BE2C (cell line): ENCODE measurements around the gene GSTO2.

Experiments
- DNase-seq: peaks from one replicate; pipeline ENCODE4 v3.0.0-alpha.2; 2020
- H3K27me3 ChIP-seq: fragments of 250-450 bp; sonication (Bioruptor Pico); 2 replicates; pipeline ENCODE4 v1.5.1; 2020; ENCODE audit warnings: mild to moderate bottlenecking
- H3K36me3 ChIP-seq: fragments of 250-450 bp; sonication (Bioruptor Pico); 2 replicates; pipeline ENCODE4 v1.5.1; 2020; ENCODE audit warnings: mild to moderate bottlenecking
- H3K4me1 ChIP-seq: fragments of 250-450 bp; sonication (Bioruptor Pico); 2 replicates; pipeline ENCODE4 v1.5.1; 2020
- H3K4me3 ChIP-seq: 2 replicates; pipeline ENCODE4 v1.5.1; 2011; ENCODE audit warnings: low read depth, low read length
- H3K9me3 ChIP-seq: fragments of 250-450 bp; sonication (Bioruptor Pico); 2 replicates; pipeline ENCODE4 v1.5.1; 2020
- TF ChIP-seq, protein P1 (sequence below): IDR thresholded peaks from 2 replicates; pipeline ENCODE4 v1.5.1; 2012; ENCODE audit warnings: mild to moderate bottlenecking, low read depth, low read length

The GSTO2 gene

DNA sequence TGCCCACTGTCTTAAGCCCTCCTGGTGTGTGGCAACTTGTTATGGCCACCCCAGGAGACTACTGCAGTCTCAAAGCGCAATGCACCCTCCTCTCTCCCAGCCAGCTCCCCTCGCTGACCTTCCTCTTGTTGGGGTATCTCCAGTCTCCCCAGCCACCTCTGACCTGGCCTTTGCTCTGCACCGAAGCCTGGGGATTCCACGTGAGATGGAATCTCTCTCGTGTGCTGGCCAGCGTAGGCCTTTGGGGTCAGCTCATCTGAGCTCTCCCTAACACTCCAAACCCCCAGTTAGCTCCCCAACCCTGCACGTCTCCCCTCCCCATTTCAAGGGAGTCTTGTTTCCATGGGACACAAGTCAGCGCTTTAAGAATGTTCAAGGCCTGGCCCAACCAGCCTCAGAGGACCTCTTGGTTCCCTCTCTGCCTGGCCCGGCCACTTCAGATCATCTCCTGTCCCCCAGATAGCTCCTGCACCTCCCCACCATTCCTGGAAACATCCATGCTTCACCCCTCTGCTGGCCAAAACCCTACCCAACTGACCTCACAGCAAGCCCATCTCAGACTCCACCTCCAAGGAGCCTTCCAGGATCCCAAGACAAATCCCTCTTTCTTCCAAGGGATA, 58.1 kb downstream of the GSTO2 start:
- Histone ChIP-seq H3K4me1 (no peaks in the 10 kb centered on the region), H3K36me3 (no peaks in the 10 kb centered on the region), H3K9me3 (no peaks in the 10 kb centered on the region), H3K4me3 (no peak overlapping the region), H3K27me3 (no peaks in the 10 kb centered on the region)
- TF ChIP-seq, protein P1, sequence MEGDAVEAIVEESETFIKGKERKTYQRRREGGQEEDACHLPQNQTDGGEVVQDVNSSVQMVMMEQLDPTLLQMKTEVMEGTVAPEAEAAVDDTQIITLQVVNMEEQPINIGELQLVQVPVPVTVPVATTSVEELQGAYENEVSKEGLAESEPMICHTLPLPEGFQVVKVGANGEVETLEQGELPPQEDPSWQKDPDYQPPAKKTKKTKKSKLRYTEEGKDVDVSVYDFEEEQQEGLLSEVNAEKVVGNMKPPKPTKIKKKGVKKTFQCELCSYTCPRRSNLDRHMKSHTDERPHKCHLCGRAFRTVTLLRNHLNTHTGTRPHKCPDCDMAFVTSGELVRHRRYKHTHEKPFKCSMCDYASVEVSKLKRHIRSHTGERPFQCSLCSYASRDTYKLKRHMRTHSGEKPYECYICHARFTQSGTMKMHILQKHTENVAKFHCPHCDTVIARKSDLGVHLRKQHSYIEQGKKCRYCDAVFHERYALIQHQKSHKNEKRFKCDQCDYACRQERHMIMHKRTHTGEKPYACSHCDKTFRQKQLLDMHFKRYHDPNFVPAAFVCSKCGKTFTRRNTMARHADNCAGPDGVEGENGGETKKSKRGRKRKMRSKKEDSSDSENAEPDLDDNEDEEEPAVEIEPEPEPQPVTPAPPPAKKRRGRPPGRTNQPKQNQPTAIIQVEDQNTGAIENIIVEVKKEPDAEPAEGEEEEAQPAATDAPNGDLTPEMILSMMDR: no peak
- DNase-seq: no peak

GRCh38 chr10:104327745-104328645, 59.0 kb downstream of the GSTO2 start:
- TF ChIP-seq, protein P1: no peak
- H3K27me3 ChIP-seq: no peaks in the 10 kb centered on the region
- H3K4me3 ChIP-seq: no peak overlapping the region
- no peak for DNase-seq
- H3K36me3 ChIP-seq: no peaks in the 10 kb centered on the region
- no peaks in the 10 kb centered on the region for H3K9me3 ChIP-seq
- H3K4me1 ChIP-seq: no peaks in the 10 kb centered on the region

GRCh38 chr10:104328646-104328895, 59.6 kb downstream of the GSTO2 start:
- TF ChIP-seq, protein P1: no peak
- Histone ChIP-seq H3K27me3 (no peaks in the 10 kb centered on the region), H3K36me3 (no peaks in the 10 kb centered on the region), H3K4me1 (no peaks in the 10 kb centered on the region), H3K4me3 (no peak overlapping the region), H3K9me3 (no peaks in the 10 kb centered on the region)
- no peak for DNase-seq

- DNase-seq: no peak
- Histone ChIP-seq H3K36me3 (no peaks in the 10 kb centered on the region), H3K4me3 (no peak overlapping the region), H3K4me1 (no peaks in the 10 kb centered on the region), H3K27me3 (no peaks in the 10 kb centered on the region), H3K9me3 (no peaks in the 10 kb centered on the region)
- TF ChIP-seq, protein P1: no peak
These were observed 60.1 kb downstream of the GSTO2 start for GRCh38 chr10:104328896-104329710.

DNA sequence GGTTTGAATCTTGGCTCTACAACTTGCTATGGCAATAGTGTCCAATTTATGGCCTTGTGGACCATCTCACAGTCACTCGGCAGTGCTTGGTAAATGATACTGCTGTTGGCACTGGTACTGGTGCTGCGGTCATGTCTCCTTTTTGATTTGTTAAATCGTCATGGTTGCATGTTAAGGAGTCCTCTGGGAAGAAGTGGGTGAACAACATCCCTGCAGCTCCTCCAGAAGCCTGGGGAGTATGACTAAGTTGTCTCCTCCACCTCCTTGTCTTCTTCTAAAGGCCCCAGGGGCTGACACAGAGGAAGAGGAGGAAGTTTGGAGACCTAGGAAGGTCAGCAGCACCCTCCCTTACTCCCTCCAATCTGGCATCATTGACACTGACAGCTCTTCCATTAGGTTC, 60.8 kb downstream of the GSTO2 start:
- Histone ChIP-seq H3K4me3 (no peak overlapping the region), H3K4me1 (no peaks in the 10 kb centered on the region), H3K27me3 (no peaks in the 10 kb centered on the region), H3K36me3 (no peaks in the 10 kb centered on the region), H3K9me3 (no peaks in the 10 kb centered on the region)
- TF ChIP-seq, protein P1: no peak
- no peak for DNase-seq
